Ovary (tissue), 9 donors: ENCODE data around the gene PTEN. TPM values are rescaled to one million over a fixed set of nuclear protein-coding genes. Genes with fewer than 3 reads are reported as not detected.

Source experiments
- DNase-seq, 5 donors: peaks; one replicate each; pipeline ENCODE4 v3.0.0-alpha.2; 2019 to 2020
- H3K27ac ChIP-seq, 2 donors: fragments of 200-600 bp; one replicate each; pipeline versions ENCODE4 v1.5.1 to v1.8.0; 2019 to 2022
- H3K27me3 ChIP-seq: fragments of 200-600 bp; one replicate; pipeline ENCODE4 v1.8.0; 2022
- H3K36me3 ChIP-seq: fragments of 200-600 bp; sonication (generic); one replicate; pipeline ENCODE4 v1.5.1; 2019
- H3K4me1 ChIP-seq: one replicate; pipeline ENCODE4 v1.8.1; 2013; ENCODE audit warnings: mild to moderate bottlenecking, moderate library complexity; ENCODE audit not compliant: insufficient read depth
- H3K4me3 ChIP-seq: fragments of 200-600 bp; sonication (generic); one replicate; pipeline ENCODE4 v1.5.1; 2017
- H3K9me3 ChIP-seq, 2 donors: fragments of 200-600 bp in 1 of 2; sonication (generic) in 1 of 2; one replicate each; pipeline versions ENCODE4 v1.5.1 to v1.8.1; 2013 to 2019; ENCODE audit warnings: mild to moderate bottlenecking in 1 of 2, moderate library complexity in 1 of 2
- CTCF ChIP-seq, 3 donors: fragments of 450-650 bp in 2 of 3; fragments of 200-600 bp in 1 of 3; IDR thresholded peaks; one replicate each; pipeline versions ENCODE4 v1.5.1 to v1.8.0; 2016 to 2022; ENCODE audit warnings: antibody characterized with exemption in 3 of 3, mild to moderate bottlenecking in 1 of 3
- EP300 ChIP-seq: sonication (generic); formaldehyde crosslinking; IDR thresholded peaks from one replicate; pipeline ENCODE4 v1.6.1; 2017; ENCODE audit warnings: antibody characterized with exemption
- POLR2A ChIP-seq: fragments of 450-650 bp; IDR thresholded peaks from one replicate; pipeline ENCODE4 v1.6.1; 2017; ENCODE audit warnings: antibody characterized with exemption, mild to moderate bottlenecking, moderate library complexity
- WGBS, 3 donors: extraction: QIAGEN DNeasy Blood & Tissue Kit in 1 of 3; methylation state at CpG; one replicate each; pipeline versions ENCODE4 v1.1.5 to v1.1.7; 2013 to 2017; 5-methylcytosine and 5-hydroxymethylcytosine counted together
- intact Hi-C, 4 donors: fragments of 100-400 bp; cut with DNase I; formaldehyde crosslinking; loops; one replicate each; pipeline versions ENCODE4 v1.11.0 to v1.15.1; 2022 to 2023
- polyA plus RNA-seq, 2 donors: library from polyadenylated mRNA; stranded (reverse); fragments of 200-250 nt in 1 of 2; fragments of 350-450 nt in 1 of 2; fragmentation: Illumina TruSeq in 1 of 2; extraction: RNeasy Lipid Tissue Mini Kit (QIAGEN cat#74804) in 1 of 2; gene quantifications; one replicate each; pipeline ENCODE4 v1.2.3, GENCODE V29; 2013 to 2014
- total RNA-seq, 7 donors: library from RNA; depleted of rRNA in 2 of 7; stranded (reverse); fragments of >200 nt in 2 of 7; fragmentation: NEBNext Ultra II Directional in 3 of 7; extraction: Animal tissue kit (Norgen Biotek cat#: 25700) in 3 of 7; gene quantifications; one replicate each; pipeline versions ENCODE4 v1.1.0 to v1.2.4, GENCODE V29; 2016 to 2023
- donor health status: DM: no; HTN: no; CAD: no; lungs with moderate emphysema.
- donor health status: DM: no; HTN: no; CAD: no.
- donor health status: Bipolar disorder and iron deficiency.
- donor health status: DM: yes; HTN: yes; CAD: no.
- donor health status: DM: no; HTN: no; CAD: no.
- donor health status: DM: yes; HTN: yes; CAD: no.

Gene PTEN
- total and polyA plus RNA-seq, 9 donors, result 23.7 to 182 (median 84.7) TPM

GRCh38 chr10:87960230-87960629 lies 96.8 kb downstream of the PTEN start:
- Histone ChIP-seq H3K27me3 (no peaks in the 10 kb centered on the region), H3K9me3 (no peaks in the 10 kb centered on the region), H3K36me3 (no peaks in the 10 kb centered on the region), H3K4me1 (no peaks in the 10 kb centered on the region), H3K4me3 (no peak overlapping the region), H3K27ac (no peak overlapping the region)
- TF ChIP-seq EP300 (no peak), CTCF (IDR thresholded peaks at IDR 0.05) (no peak), POLR2A (no peak)
- 87 to 91% (median 91%) methylated on average over 4 of the region's 4 CpGs for WGBS, 3 donors
- intact Hi-C loops, result no loop called here
- no peak for DNase-seq

- WGBS, 3 donors, result 41 to 45% (median 43%) methylated on average over 2 of the region's 2 CpGs
- TF ChIP-seq EP300 (no peak), CTCF (IDR thresholded peaks at IDR 0.05) (no peak), POLR2A (no peak)
- intact Hi-C loops, result no loop called here
- Histone ChIP-seq H3K9me3 (no peaks in the 10 kb centered on the region), H3K27ac (no peak overlapping the region), H3K36me3 (no peaks in the 10 kb centered on the region), H3K27me3 (no peaks in the 10 kb centered on the region), H3K4me3 (no peak overlapping the region), H3K4me1 (no peaks in the 10 kb centered on the region)
- no peak for DNase-seq
Measured at GRCh38 chr10:87961314-87961713, 97.9 kb downstream of the PTEN start.

- no peaks in the 10 kb centered on the region for H3K27me3 ChIP-seq
- H3K36me3 ChIP-seq, result no peaks in the 10 kb centered on the region
- no peak for DNase-seq
- 49 to 71% (median 61%) methylated on average over 2 of the region's 2 CpGs for WGBS, 3 donors
- H3K9me3 ChIP-seq, result no peaks in the 10 kb centered on the region
- no peak overlapping the region for H3K27ac ChIP-seq
- no peak for TF ChIP-seq CTCF (IDR thresholded peaks at IDR 0.05)
- no peak for TF ChIP-seq EP300
- TF ChIP-seq POLR2A, result no peak
- H3K4me1 ChIP-seq, result no peaks in the 10 kb centered on the region
- no peak overlapping the region for H3K4me3 ChIP-seq
- intact Hi-C loops, result no loop called here
Measured at GRCh38 chr10:87966459-87966858, 103.0 kb downstream of the PTEN start.

- H3K4me3 ChIP-seq, result no peak overlapping the region
- intact Hi-C loops, result no loop called here
- no peaks in the 10 kb centered on the region for H3K27me3 ChIP-seq
- no peaks in the 10 kb centered on the region for H3K4me1 ChIP-seq
- H3K9me3 ChIP-seq, result no peaks in the 10 kb centered on the region
- H3K27ac ChIP-seq, result no peak overlapping the region
- no peaks in the 10 kb centered on the region for H3K36me3 ChIP-seq
- DNase-seq, result no peak
- TF ChIP-seq POLR2A, result no peak
- no peak for TF ChIP-seq CTCF (IDR thresholded peaks at IDR 0.05)
- TF ChIP-seq EP300, result no peak
Measured at GRCh38 chr10:87973635-87974034, 110.2 kb downstream of the PTEN start.

- Histone ChIP-seq H3K27me3 (no peaks in the 10 kb centered on the region), H3K27ac (no peak overlapping the region), H3K9me3 (no peaks in the 10 kb centered on the region), H3K4me3 (no peak overlapping the region), H3K36me3 (no peaks in the 10 kb centered on the region), H3K4me1 (no peaks in the 10 kb centered on the region)
- DNase-seq, result no peak
- TF ChIP-seq CTCF (IDR thresholded peaks at IDR 0.05) (no peak), EP300 (no peak), POLR2A (no peak)
- 73 to 81% (median 75%) methylated on average over 3 of the region's 3 CpGs for WGBS, 3 donors
- intact Hi-C loops, result no loop called here
Measured at GRCh38 chr10:87974130-87974529, 110.7 kb downstream of the PTEN start.
